Stimulated activated CD4-positive, alpha-beta T cell treated with anti-CD3 and anti-CD28 coated beads, TNF-alpha, amount 100 ng/mL, for 24 hours (primary cell): ENCODE results near the gene LRRN2.

Experiments
- DNase-seq, 3 experiments: peaks; one replicate each; pipeline ENCODE4 v3.0.0-alpha.2; 2020; ENCODE audit warnings: low read depth in 3 of 3

LRRN2 gene

GRCh38 chr1:204600203-204600602 is 85.3 kb downstream of the LRRN2 start:
- DNase-seq: no peak

GRCh38 chr1:204599596-204599995 is 85.9 kb downstream of the LRRN2 start:
- no peak for DNase-seq

DNA sequence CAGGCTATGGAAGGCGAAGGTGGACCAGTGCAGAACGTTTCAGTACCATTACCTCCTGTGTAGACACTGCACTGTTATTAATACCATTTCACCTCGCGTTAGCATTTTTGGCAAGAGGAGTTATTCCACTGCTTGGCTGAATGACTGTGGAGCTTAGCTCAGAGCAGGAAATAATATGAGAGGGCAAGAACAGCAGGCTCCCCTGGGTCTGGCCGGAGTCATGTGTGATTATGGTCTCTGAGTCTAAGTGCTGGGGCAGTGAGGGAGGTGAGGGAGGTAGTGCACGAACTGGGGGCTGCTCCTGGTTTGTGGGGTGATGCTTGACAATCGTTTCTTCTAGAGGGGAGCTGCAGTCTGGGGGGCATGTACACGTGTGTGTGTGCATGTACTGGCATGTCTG is 86.4 kb downstream of the LRRN2 start:
- no peak for DNase-seq

DNA sequence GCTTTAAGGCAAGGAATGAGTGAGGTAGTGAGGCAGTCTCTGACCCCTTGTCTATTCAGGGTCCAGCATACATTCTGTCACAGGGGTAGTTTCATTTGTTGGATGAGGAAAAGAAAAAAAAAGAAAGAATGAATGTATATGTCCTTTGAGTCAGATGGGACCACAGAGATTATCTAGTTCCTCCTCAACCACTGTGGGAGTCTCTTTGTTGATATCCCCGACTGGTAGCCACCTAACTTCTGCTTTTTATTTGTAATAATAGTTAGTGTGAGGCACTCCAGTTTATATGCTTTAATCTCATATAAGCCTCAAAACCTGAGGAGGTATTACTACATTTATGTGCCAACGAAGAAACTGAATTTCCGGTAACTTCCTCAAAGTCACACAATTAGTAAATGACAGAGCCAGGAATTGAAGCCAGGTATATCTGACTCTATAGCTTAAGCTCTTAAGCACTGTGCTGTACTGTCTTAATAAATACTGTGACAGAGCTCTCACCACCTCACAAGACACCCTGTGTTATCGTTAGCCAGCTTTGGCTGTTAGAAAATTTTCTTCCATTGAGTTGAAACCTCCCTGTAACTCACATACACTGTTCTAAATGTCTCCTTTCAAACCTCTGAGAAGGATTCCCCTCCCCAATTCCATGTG is 87.1 kb downstream of the LRRN2 start:
- no peak for DNase-seq

GRCh38 chr1:204592246-204592948 is 93.1 kb downstream of the LRRN2 start:
- DNase-seq: no peak

GRCh38 chr1:204591473-204592090 is 94.0 kb downstream of the LRRN2 start:
- DNase-seq: no peak

- DNase-seq: no peak
These were observed 96.0 kb downstream of the LRRN2 start for GRCh38 chr1:204589409-204590038.

- DNase-seq: no peak
These were observed 96.7 kb downstream of the LRRN2 start for GRCh38 chr1:204588826-204589225.

DNA sequence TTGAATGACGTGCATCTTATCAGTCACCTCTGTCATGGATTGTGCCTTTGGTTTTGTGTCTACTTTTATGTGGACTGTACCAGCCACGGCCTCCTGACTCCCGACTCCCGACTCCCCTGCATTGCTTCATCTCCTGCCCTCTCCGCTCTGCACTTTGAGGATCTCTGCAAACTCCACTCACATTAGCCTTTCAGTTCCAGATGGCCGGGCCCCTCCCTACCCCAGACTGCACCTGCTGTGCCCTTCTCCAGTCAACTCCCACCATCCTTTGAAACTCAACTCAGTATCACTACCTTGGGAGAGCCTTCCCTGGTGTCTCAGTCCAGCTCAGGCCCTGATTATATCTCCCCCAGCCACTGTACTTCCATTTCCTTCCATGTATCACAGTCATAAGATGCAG is 97.9 kb downstream of the LRRN2 start:
- no peak for DNase-seq

DNA sequence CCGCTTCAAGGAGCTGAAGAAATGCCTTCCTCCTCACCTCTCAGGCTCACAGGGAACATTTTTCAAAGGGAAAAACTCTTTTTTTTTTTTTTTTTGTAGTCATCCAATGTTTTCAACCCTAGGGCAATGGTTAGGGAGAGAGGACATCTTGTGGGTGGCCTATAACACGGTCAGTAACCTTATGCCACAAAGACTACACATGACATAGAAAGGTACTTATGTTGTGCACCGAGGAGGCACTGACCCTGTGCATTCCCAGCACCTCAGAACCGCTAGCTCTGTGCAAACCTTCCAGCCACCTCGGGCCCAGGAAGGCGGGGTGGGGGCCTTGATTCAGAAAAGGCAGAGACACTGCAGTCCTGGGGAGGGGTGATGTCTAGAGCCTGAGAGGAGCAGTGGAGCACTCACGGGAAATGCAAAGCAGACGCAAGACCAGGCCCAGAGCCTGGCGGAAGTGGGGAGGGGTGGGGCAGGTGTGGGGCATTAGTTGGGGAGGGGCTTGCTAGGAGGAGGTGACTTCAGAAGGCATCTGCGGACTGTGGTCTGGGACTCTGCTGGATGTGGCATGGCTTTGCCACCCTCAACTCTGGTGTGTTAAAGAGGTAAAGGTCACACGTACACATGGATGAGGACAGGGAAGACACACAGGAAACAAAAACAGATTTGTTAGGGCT is 100.7 kb downstream of the LRRN2 start:
- DNase-seq: no peak

DNA sequence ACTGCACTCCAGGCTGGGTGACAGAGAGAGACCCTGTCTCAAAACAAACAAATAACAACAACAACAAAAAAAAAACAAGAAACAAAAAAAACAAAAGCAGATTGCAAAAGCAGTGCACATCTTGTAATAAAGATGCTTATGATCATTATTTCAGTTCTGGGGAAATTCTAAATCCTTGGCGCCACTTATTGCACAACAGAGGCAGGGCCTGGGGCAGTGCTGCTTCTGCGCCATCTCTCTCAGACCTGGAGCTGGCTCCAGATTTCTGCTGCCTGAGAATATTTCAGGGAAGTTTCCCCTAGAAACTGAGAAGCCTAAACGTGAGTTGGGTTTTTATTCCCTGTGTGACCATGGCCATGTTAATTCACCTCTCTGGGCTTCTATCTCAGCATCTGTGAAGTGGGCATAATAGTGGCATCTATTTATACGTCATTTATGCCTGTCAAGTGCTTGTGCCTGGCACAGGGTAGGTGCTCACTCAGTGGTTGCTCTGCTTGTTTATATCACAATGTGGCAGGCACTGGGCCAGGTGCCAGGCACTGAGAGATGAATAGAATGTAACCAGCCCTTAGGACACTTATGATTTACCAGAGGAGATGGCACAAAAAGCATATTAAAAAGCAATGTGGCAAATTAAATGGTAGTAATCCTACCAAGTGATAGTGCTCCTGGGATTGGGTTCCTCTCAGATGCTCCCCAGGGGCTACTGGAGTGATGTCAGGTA is 101.5 kb downstream of the LRRN2 start:
- no peak for DNase-seq

GRCh38 chr1:204581759-204582158 is 103.8 kb downstream of the LRRN2 start:
- DNase-seq: no peak

DNA sequence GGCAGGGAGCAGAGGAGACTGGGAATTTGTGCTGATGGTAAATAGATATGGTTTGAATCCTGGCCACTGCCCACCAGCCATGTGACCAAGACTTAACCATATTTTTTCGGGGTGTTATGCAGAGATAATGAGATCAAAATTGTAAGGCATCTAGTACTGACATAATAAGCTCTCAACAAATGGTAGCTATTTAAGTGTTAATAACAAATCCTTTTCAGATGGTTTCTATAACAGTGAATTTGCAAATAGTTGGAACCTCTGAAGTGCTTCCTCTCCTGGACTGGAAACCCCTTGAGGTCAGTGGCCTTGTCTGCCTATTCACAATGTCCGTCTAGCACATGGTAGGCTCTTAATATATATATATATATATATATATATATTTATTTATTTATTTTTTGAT is 104.7 kb downstream of the LRRN2 start:
- DNase-seq: no peak

- no peak for DNase-seq
These were observed 105.9 kb downstream of the LRRN2 start for GRCh38 chr1:204579681-204580080.

DNA sequence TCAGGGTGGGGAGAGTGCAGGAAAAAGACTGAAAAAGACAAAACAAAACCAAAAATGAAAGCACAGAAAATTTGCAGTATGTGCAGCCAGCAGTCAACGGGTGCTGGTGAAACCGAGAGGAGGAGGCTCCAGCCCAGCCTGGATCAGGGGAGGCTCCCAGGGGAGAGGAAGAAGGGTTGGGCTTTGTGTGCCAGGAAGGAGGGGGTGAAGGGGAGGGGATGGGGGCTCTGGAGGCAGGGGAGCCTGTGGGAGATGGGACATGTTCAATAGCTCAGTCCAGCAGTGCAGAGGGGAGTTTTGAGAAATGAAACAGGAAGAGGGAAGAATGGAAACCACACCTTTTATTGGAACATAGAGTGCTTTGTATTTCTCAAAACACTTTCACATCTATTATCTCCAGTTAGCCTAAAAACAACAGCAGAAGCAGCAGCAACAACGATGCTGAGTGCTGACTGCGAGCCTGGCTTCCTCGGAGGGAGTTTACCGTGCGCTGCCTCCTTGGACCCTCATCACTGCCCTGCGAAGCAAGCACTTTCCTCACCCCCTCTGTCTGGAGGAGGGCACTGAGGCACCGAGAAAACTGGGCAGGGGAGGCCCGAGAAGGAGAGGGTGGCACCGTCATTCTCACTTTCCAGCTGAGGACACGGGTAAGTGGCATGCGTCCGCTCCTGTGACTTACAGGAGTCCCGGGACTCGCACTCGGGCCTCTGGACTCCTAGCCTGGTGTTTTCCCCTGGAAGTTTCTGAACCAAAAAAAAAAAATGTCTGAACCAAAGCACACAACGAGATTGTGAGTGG is 106.5 kb downstream of the LRRN2 start:
- DNase-seq: peak in 2 of 3 experiments; percentile 6 to 35

DNA sequence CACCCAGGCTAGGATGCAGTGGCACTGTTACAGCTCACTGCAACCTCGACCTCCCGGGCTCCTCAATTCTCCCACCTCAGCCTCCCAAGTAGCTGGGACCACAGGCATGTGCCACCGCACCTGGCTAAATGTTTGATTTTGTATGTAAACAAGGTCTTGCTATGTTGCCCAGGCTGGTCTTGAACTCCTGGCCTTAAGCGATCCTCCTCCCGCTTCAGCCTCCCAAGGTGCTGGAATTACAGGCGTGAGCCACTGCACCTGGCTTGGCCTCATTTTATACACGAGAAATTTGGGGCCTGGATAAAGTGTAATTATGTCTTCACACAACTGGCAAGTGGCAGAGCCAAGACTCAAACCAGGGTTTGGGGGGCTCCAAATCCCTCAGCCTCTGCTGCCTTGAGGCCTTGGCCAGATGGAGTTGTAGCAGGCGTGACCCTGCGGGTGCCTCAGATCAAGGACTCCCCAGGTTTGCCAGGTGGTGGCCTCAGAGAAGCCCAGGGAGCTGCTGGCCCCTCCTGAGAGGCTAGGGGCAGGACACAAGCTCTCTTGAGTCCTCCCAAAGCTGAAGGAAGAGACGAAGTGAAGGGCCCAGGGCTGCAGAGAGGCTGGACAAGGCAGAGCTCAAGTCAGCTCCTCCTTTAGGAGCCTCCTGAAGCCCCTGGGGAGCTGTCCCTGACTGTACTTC is 107.6 kb downstream of the LRRN2 start:
- no peak for DNase-seq

- DNase-seq: no peak
These were observed 109.1 kb downstream of the LRRN2 start for GRCh38 chr1:204576422-204576821.

DNA sequence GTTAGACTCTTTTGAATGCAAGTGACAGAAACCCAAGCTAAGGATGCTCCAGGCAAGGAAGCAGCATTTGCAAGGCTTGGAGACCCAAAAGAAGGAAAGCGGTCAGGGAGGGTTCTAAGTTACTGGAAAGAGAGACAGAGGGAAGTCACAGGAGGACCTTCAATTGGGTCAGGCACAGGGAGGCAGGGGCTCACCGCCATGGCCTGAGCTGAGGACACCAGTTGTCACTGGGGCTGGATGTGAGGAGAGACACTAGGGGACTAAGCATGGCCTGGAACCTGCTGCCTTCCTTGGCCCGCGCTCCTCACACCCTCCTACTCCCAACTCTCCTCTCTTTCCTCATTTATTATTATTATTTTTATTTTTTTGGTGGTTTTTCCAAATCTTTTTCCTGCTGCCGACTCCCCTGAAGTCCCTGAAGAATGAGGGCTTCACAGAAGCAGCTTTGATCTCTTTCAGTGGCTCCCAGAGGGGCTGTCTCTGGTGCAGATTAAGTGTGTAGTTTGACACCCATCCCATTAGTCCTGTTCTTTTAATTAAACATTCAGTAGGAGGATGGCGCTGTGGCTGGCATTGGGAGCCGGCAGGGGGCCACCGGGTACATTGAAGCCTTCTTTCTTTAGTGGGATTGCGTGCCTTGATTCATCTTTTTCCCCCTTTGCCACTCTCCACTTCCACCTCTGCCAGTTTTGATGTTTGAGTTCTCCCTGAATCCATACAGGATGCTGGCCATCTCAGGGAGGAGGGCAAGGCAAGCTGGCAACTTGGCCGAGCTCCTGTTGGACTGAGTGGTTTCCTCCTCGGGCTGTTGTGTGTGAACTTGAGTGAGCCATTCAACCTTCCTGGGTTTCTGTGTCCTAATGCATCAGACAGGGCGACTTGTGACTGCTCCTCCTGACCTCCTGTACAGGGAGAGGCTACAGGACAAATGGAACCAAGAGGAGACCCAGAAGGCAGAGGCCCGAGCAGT is 110.0 kb downstream of the LRRN2 start:
- no peak for DNase-seq

DNA sequence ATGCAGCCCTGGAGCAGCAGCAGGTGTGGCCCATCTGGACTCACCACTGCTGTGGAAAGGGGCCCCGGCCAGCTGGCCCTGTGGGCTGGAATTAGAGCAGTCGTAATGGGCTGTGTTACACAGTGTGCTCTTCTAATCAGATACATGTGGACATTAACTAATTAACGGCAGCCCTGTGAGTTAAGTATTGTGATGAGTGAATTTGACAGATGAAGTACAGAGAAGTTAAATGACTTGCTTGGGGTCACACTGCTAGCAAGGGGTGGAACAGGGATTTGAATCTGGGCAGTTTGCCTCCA is 110.7 kb downstream of the LRRN2 start:
- DNase-seq: no peak
